Activated T-cell treated with anti-CD3 and anti-CD28 coated beads, Interleukin-2, amount 50 U/mL, for 1 hour (primary cell): ENCODE measurements around the gene TMEM255B.
A peak's percentile ranks its signal among the peaks of the same experiment; 100 is the strongest.
"Not testable (repeated sequence)": the region's sequence is repeated elsewhere in the genome, so short reads cannot be mapped to it uniquely, and the experiment has no call there.

ENCODE experiments used
- DNase-seq: peaks from one replicate; pipeline ENCODE4 v3.0.0-alpha.2; 2020

The TMEM255B gene

GRCh38 chr13:113770441-113770840 lies 11.4 kb downstream of the TMEM255B start:
- DNase-seq: no peak

- DNase-seq: no peak
These were observed 11.9 kb downstream of the TMEM255B start for GRCh38 chr13:113770937-113771336.

GRCh38 chr13:113771709-113772331 lies 12.8 kb downstream of the TMEM255B start:
- no peak for DNase-seq

- DNase-seq: no peak
These were observed 15.4 kb downstream of the TMEM255B start for GRCh38 chr13:113774177-113775107.

- peak; percentile 10 for DNase-seq
These were observed 16.6 kb downstream of the TMEM255B start for GRCh38 chr13:113775451-113776145.

- peak; percentile 8 for DNase-seq
These were observed 17.5 kb downstream of the TMEM255B start for GRCh38 chr13:113776231-113777125.

GRCh38 chr13:113777311-113778260 lies 18.6 kb downstream of the TMEM255B start:
- peak; percentile 16 for DNase-seq

- DNase-seq: no peak
These were observed 22.5 kb downstream of the TMEM255B start for GRCh38 chr13:113781571-113781970.

GRCh38 chr13:113782472-113782871 lies 23.4 kb downstream of the TMEM255B start:
- no peak for DNase-seq

GRCh38 chr13:113783200-113783881 lies 24.3 kb downstream of the TMEM255B start:
- DNase-seq: no peak

- no peak for DNase-seq
These were observed 25.1 kb downstream of the TMEM255B start for GRCh38 chr13:113783966-113784644.

- no peak for DNase-seq
These were observed 25.6 kb downstream of the TMEM255B start for GRCh38 chr13:113784645-113785024.

- no peak for DNase-seq
These were observed 26.3 kb downstream of the TMEM255B start for GRCh38 chr13:113785051-113786010.

- DNase-seq: no peak
These were observed 27.3 kb downstream of the TMEM255B start for GRCh38 chr13:113786262-113786841.

GRCh38 chr13:113787694-113788093 lies 28.7 kb downstream of the TMEM255B start:
- DNase-seq: no peak

- no peak for DNase-seq
These were observed 29.5 kb downstream of the TMEM255B start for GRCh38 chr13:113788413-113789135.

GRCh38 chr13:113789167-113789566 lies 30.1 kb downstream of the TMEM255B start:
- DNase-seq: no peak

- DNase-seq: not testable (repeated sequence)
These were observed 30.9 kb downstream of the TMEM255B start for GRCh38 chr13:113789931-113790330.
